Measurements from ENCODE around the gene PLA2G3. TPM values are rescaled to one million over a fixed set of nuclear protein-coding genes. Genes with fewer than 3 reads are reported as not detected.

The PLA2G3 gene
- total and polyA plus RNA-seq, 2 donors (not counting 3 experiments of a cell fraction or from before 2014, with no cell fraction given) = 0.75 to 0.84 TPM

- no peaks in the 10 kb centered on the region for H3K9me1 ChIP-seq (replicated peaks; ENCODE audit: control insufficient read depth, extremely low read depth, insufficient read depth, low read length)
These were observed 37.2 kb downstream of the PLA2G3 start for GRCh38 chr22:31103111-31103510.

GRCh38 chr22:31102441-31103081, 37.7 kb downstream of the PLA2G3 start:
- no peaks in the 10 kb centered on the region for H3K9me1 ChIP-seq (replicated peaks; ENCODE audit: control insufficient read depth, extremely low read depth, insufficient read depth, low read length)
- DNase-seq (ENCODE audit: low read depth, low spot score) (peak; percentile 60), FAIRE-seq (no peak)
- ChIA-PET CTCF (interaction anchor here (0.8 to 1.7 kb wide), 6 partner anchors 12 to 170 kb away, joined by 3 to 5 read pairs (median 4); no protein-coding TSS in a partner anchor), POLR2A (interaction anchor here (0.6 kb wide), 1 partner anchor 46 kb away, joined by 3 read pairs; no protein-coding TSS in a partner anchor)
- TF ChIP-seq MYC (IDR thresholded peaks at IDR 0.05; ENCODE audit: low read depth, low read length) (no peak), POLR2A (IDR thresholded peaks at IDR 0.05; ENCODE audit: low read depth, low read length) (peak; percentile 32)
- H3K9me3 ChIP-seq (replicated peaks; ENCODE audit: control insufficient read depth, insufficient read depth, low read length) = no peaks in the 10 kb centered on the region
- H3K27me3 ChIP-seq (ENCODE audit: control insufficient read depth in 2 of 2, insufficient read depth in 2 of 2, low read length in 2 of 2) = no peaks in the 10 kb centered on the region
- peaks cover 7% of the 10 kb centered on the region for H3K4me1 ChIP-seq (ENCODE audit: control insufficient read depth, extremely low read depth, insufficient read depth, low read length)
- H4K20me1 ChIP-seq (replicated peaks; ENCODE audit: control insufficient read depth, extremely low read depth, insufficient read depth, low read length) = no peaks in the 10 kb centered on the region
- H2AFZ ChIP-seq (ENCODE audit: low read depth, low read length) = no peak overlapping the region
- no peak overlapping the region for H3K9ac ChIP-seq (replicated peaks; ENCODE audit: extremely low read depth, insufficient read depth, low read length)
- H3K4me2 ChIP-seq (ENCODE audit: insufficient read depth, low read length) = no peak overlapping the region
- H3K4me3 ChIP-seq (replicated peaks in 1 of 3; ENCODE audit: insufficient read depth in 1 of 3, low read depth in 1 of 3, low read length in 3 of 3) = no peak overlapping the region
- no TSS peak for BruUV-seq (replicated peaks)
- H3K79me2 ChIP-seq (ENCODE audit: control insufficient read depth, insufficient read depth, low read length) = no peaks in the 10 kb centered on the region
- intact Hi-C loops (cut with micrococcal nuclease) (no loop called here), dilution Hi-C loops (cut with MboI; ENCODE audit: extremely low pct_ligation_motif_present, low sequenced_read_pairs) (no loop called here)
- peaks cover 17 to 37% of the 10 kb centered on the region in 2 experiments for H3K36me3 ChIP-seq (ENCODE audit: control insufficient read depth in 2 of 2, extremely low read depth in 1 of 2, insufficient read depth in 2 of 2, low read length in 2 of 2)
- no peak overlapping the region for H3K27ac ChIP-seq (ENCODE audit: insufficient read depth, low read depth, low read length)

More at GRCh38 chr22:31103111-31103510, 37.2 kb downstream of the PLA2G3 start:
- Histone ChIP-seq H3K27ac (ENCODE audit: insufficient read depth, low read depth, low read length) (no peak overlapping the region), H3K4me1 (ENCODE audit: control insufficient read depth, extremely low read depth, insufficient read depth, low read length) (peaks cover 11% of the 10 kb centered on the region), H4K20me1 (replicated peaks; ENCODE audit: control insufficient read depth, extremely low read depth, insufficient read depth, low read length) (no peaks in the 10 kb centered on the region), H3K4me2 (ENCODE audit: insufficient read depth, low read length) (no peak overlapping the region), H3K79me2 (ENCODE audit: control insufficient read depth, insufficient read depth, low read length) (no peaks in the 10 kb centered on the region), H3K4me3 (replicated peaks in 1 of 3; ENCODE audit: insufficient read depth in 1 of 3, low read depth in 1 of 3, low read length in 3 of 3) (no peak overlapping the region), H3K27me3 (ENCODE audit: control insufficient read depth in 2 of 2, insufficient read depth in 2 of 2, low read length in 2 of 2) (no peaks in the 10 kb centered on the region), H2AFZ (ENCODE audit: low read depth, low read length) (no peak overlapping the region), H3K9me3 (replicated peaks; ENCODE audit: control insufficient read depth, insufficient read depth, low read length) (no peaks in the 10 kb centered on the region), H3K36me3 (ENCODE audit: control insufficient read depth in 2 of 2, extremely low read depth in 1 of 2, insufficient read depth in 2 of 2, low read length in 2 of 2) (peaks cover 12 to 33% of the 10 kb centered on the region in 2 experiments), H3K9ac (replicated peaks; ENCODE audit: extremely low read depth, insufficient read depth, low read length) (no peak overlapping the region)
- DNase-seq (ENCODE audit: low read depth, low spot score) (no peak), FAIRE-seq (no peak)
- TF ChIP-seq POLR2A (IDR thresholded peaks at IDR 0.05; ENCODE audit: low read depth, low read length) (peak; percentile 3), POLR2AphosphoS5 (IDR thresholded peaks at IDR 0.05; ENCODE audit: insufficient read depth, low read depth, low read length) (no peak)
- CTCF ChIA-PET = interaction anchor here (1.0 to 1.4 kb wide), 2 partner anchors 18 to 169 kb away, joined by 3 to 5 read pairs; no protein-coding TSS in a partner anchor
- BruUV-seq (replicated peaks) = no TSS peak
- intact Hi-C loops (cut with micrococcal nuclease) (no loop called here), dilution Hi-C loops (cut with MboI; ENCODE audit: extremely low pct_ligation_motif_present, low sequenced_read_pairs) (no loop called here)
- POLR2A ChIA-PET = interaction anchor here (0.6 kb wide), 1 partner anchor 46 kb away, joined by 3 read pairs; no protein-coding TSS in a partner anchor
